ENCODE measurements around the gene APOC1.

DNA sequence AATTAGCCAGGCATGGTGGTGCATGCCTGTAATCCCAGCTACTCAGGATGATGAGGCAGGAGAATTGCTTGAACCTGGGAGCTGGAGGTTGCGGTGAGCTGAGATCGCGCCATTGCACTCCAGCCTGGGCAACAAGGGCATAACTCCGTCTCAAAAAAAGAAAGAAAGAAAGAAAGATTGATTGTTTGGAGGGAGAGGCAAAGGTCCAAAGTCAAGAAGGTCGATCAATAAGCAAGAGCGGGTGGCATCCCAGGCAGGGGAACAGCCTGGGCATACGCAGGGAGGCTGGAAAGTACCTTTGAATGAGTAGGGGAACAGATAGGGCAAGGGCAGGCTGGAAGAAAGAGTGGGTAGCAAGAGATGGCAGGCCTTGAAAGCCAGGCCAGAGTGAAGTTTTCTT lies 15.7 kb downstream of the APOC1 start:
- TF ChIP-seq CTCF (IDR thresholded peaks at IDR 0.05) (no peak), NFYB (CRISPR knock-in tag; conservative IDR thresholded peaks at IDR 0.05; ENCODE audit: low read depth) (no peak), HMGXB4 (CRISPR knock-in tag; IDR thresholded peaks at IDR 0.05) (no peak), SP1 (CRISPR knock-in tag; conservative IDR thresholded peaks at IDR 0.05) (no peak)
- TF ChIP-seq, protein P1, sequence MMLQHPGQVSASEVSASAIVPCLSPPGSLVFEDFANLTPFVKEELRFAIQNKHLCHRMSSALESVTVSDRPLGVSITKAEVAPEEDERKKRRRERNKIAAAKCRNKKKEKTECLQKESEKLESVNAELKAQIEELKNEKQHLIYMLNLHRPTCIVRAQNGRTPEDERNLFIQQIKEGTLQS (CRISPR knock-in tag; conservative IDR thresholded peaks at IDR 0.05), result no peak
